Peyer's patch (tissue), 4 donors: ENCODE measurements around the gene SOX8. TPM values are rescaled to one million over a fixed set of nuclear protein-coding genes. Genes with fewer than 3 reads are reported as not detected.
A peak's percentile ranks its signal among the peaks of the same experiment; 100 is the strongest.

Experiments used
- DNase-seq, 3 donors: peaks; one replicate each; pipeline ENCODE4 v3.0.0-alpha.2; 2017 to 2019
- H3K27ac ChIP-seq, 4 donors: fragments of 200-600 bp; sonication (generic); one replicate each; pipeline ENCODE4 v1.5.1; 2016 to 2019
- H3K27me3 ChIP-seq, 2 donors: fragments of 200-600 bp; sonication (generic); one replicate each; pipeline ENCODE4 v1.5.1; 2019
- H3K36me3 ChIP-seq, 3 donors: fragments of 200-600 bp; sonication (generic); one replicate each; pipeline ENCODE4 v1.5.1; 2016 to 2019
- H3K4me1 ChIP-seq, 4 donors: fragments of 200-600 bp; sonication (generic); one replicate each; pipeline ENCODE4 v1.5.1; 2016 to 2019
- H3K4me3 ChIP-seq, 4 donors: fragments of 200-600 bp; sonication (generic); 1 replicate in 3 of 4; 2 replicates in 1 of 4; pipeline ENCODE4 v1.5.1; 2016 to 2019; ENCODE audit warnings: mild to moderate bottlenecking in 1 of 4
- H3K9me3 ChIP-seq, 4 donors: fragments of 200-600 bp; sonication (generic); one replicate each; pipeline ENCODE4 v1.5.1; 2016 to 2019; ENCODE audit warnings: mild to moderate bottlenecking in 1 of 4
- POLR2A ChIP-seq, 2 donors: fragments of 450-650 bp; IDR thresholded peaks; one replicate each; pipeline ENCODE4 v1.5.1; 2017; ENCODE audit warnings: antibody characterized with exemption in 2 of 2, mild to moderate bottlenecking in 2 of 2, moderate library complexity in 2 of 2
- total RNA-seq, 4 donors: library from RNA; depleted of rRNA; stranded (reverse); fragments of >200 nt; gene quantifications; one replicate each; pipeline ENCODE4 v1.1.0, GENCODE V29; 2016
- TF ChIP-seq, protein P1 (sequence below), 6 experiments: fragments of 450-650 bp in 4 of 6; fragments of 200-600 bp in 2 of 6; sonication (generic) in 1 of 6; IDR thresholded peaks; one replicate each; pipeline ENCODE4 v1.5.1; 2017 to 2019; ENCODE audit warnings: antibody characterized with exemption in 6 of 6, mild to moderate bottlenecking in 3 of 6, moderate library complexity in 1 of 6

The SOX8 gene
- total RNA-seq, 4 donors from 2014 or later: 0.27 to 3.3 (median 1.1) TPM; not detected in 1

DNA sequence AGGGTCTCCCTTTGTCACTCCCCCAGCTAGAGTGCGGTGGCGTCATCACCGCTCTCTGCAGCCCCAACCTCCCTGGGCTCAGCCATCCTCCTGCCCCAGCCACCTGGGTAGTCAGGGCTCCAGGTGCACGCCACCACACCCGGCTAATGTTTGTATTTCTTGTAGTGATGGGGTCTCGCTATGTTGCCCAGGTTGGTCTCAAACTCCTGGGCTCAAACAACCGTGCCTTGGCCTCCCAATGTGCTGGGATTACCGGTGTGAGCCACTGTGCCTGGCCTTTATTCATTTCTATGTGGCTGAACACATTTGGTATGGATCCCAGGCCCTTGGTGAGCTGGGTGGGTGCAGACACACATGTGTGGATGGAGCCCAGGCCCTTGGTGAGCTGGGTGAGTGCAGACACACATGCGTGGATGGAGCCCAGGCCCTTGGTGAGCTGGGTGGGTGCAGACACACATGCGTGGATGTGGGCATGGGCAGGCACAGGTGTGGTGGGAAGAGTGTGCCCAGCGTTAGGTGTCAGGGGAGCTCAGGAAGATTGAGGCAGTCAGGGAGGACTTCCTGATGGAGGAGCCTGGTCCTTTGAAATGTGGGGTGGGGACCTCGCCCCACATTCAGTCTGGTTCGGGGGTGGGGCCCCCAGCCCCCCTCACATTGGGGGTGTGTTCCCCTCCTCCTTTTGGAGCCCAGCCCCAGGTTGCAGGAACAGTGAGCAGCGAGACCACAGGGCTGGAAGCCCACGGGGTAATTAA lies 37.1 kb downstream of the SOX8 start:
- DNase-seq: no peak
- no peak for TF ChIP-seq POLR2A (IDR thresholded peaks at IDR 0.05)
- TF ChIP-seq, protein P1, sequence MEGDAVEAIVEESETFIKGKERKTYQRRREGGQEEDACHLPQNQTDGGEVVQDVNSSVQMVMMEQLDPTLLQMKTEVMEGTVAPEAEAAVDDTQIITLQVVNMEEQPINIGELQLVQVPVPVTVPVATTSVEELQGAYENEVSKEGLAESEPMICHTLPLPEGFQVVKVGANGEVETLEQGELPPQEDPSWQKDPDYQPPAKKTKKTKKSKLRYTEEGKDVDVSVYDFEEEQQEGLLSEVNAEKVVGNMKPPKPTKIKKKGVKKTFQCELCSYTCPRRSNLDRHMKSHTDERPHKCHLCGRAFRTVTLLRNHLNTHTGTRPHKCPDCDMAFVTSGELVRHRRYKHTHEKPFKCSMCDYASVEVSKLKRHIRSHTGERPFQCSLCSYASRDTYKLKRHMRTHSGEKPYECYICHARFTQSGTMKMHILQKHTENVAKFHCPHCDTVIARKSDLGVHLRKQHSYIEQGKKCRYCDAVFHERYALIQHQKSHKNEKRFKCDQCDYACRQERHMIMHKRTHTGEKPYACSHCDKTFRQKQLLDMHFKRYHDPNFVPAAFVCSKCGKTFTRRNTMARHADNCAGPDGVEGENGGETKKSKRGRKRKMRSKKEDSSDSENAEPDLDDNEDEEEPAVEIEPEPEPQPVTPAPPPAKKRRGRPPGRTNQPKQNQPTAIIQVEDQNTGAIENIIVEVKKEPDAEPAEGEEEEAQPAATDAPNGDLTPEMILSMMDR (IDR thresholded peaks at IDR 0.05): no peak
- H3K9me3 ChIP-seq: no peaks in the 10 kb centered on the region
- H3K36me3 ChIP-seq: no peaks in the 10 kb centered on the region
- H3K4me1 ChIP-seq: no peaks in the 10 kb centered on the region
- H3K27me3 ChIP-seq: no peaks in the 10 kb centered on the region
- no peak overlapping the region for H3K4me3 ChIP-seq
- H3K27ac ChIP-seq: no peak overlapping the region

- Histone ChIP-seq H3K4me1 (no peaks in the 10 kb centered on the region), H3K27me3 (no peaks in the 10 kb centered on the region), H3K36me3 (no peaks in the 10 kb centered on the region), H3K4me3 (no peak overlapping the region), H3K9me3 (no peaks in the 10 kb centered on the region), H3K27ac (peak overlapping the region in 1 of 4 donors; percentile 5)
- DNase-seq: no peak
- TF ChIP-seq POLR2A (IDR thresholded peaks at IDR 0.05): no peak
- TF ChIP-seq, protein P1 (IDR thresholded peaks at IDR 0.05): no peak
Measured at GRCh38 chr16:1019231-1020090, 37.9 kb downstream of the SOX8 start.

GRCh38 chr16:1020091-1020399 lies 38.5 kb downstream of the SOX8 start:
- no peaks in the 10 kb centered on the region for H3K27me3 ChIP-seq
- no peaks in the 10 kb centered on the region for H3K36me3 ChIP-seq
- no peak overlapping the region for H3K4me3 ChIP-seq
- H3K4me1 ChIP-seq: no peaks in the 10 kb centered on the region
- H3K27ac ChIP-seq: no peak overlapping the region
- TF ChIP-seq POLR2A (IDR thresholded peaks at IDR 0.05): no peak
- TF ChIP-seq, protein P1 (IDR thresholded peaks at IDR 0.05): no peak
- H3K9me3 ChIP-seq: no peaks in the 10 kb centered on the region
- no peak for DNase-seq

GRCh38 chr16:1020591-1020990 lies 39.0 kb downstream of the SOX8 start:
- no peaks in the 10 kb centered on the region for H3K4me1 ChIP-seq
- no peak for DNase-seq
- H3K4me3 ChIP-seq: no peak overlapping the region
- no peaks in the 10 kb centered on the region for H3K27me3 ChIP-seq
- TF ChIP-seq, protein P1 (IDR thresholded peaks at IDR 0.05): no peak
- TF ChIP-seq POLR2A (IDR thresholded peaks at IDR 0.05): no peak
- no peaks in the 10 kb centered on the region for H3K9me3 ChIP-seq
- H3K36me3 ChIP-seq: no peaks in the 10 kb centered on the region
- H3K27ac ChIP-seq: no peak overlapping the region

DNA sequence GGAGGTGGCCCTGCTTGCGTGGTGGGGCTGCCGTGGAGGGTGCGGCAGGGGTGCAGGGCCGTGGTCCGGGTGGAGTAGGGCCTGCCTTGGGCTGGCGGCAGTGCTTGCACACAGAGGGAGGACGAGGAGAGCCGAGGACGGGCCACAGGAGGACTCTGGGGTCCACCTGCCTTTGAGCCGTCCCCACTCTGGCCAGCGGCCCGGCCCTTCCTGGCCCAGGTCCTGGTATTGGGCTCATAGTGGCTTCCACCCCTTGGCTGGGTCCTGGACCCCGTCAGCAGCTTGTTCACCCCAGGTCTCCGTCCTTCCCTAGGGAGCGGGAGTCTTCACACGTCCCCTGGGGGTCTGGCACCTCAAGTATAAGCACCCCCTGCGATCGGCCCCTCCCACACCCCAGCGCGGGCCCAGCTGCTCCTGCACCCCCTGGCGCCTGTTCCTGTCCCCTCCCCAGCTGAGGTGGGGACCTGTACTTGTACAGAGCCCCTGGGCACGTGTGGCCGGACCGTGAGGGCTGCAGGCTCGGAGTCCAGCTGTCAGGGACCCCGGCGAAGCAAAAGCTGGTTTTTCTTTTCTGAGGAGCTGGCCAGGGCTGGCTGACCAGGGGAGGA lies 40.1 kb downstream of the SOX8 start:
- Histone ChIP-seq H3K4me3 (no peak overlapping the region), H3K36me3 (no peaks in the 10 kb centered on the region), H3K4me1 (no peaks in the 10 kb centered on the region), H3K27ac (no peak overlapping the region), H3K9me3 (no peaks in the 10 kb centered on the region), H3K27me3 (no peaks in the 10 kb centered on the region)
- no peak for DNase-seq
- TF ChIP-seq, protein P1 (IDR thresholded peaks at IDR 0.05): no peak
- no peak for TF ChIP-seq POLR2A (IDR thresholded peaks at IDR 0.05)
